GM12878 (cell line): ENCODE results near the gene CKS1B. TPM values are rescaled to one million over a fixed set of nuclear protein-coding genes. Genes with fewer than 3 reads are reported as not detected.

ENCODE experiments used
- BACH1 ChIP-seq: fragments of 450-650 bp; IDR thresholded peaks from 2 replicates; pipeline ENCODE4 v1.6.1; 2017; ENCODE audit warnings: mild to moderate bottlenecking, borderline replicate concordance
- CBFB ChIP-seq: IDR thresholded peaks from 2 replicates; pipeline ENCODE4 v1.6.1; 2016; ENCODE audit warnings: antibody characterized with exemption, low read depth
- CBX3 ChIP-seq: fragments of 200-600 bp; sonication (generic); IDR thresholded peaks from 2 replicates; pipeline ENCODE4 v1.6.1; 2016; ENCODE audit warnings: low read depth, borderline replicate concordance
- CHD4 ChIP-seq: fragments of 200-600 bp; sonication (generic); IDR thresholded peaks from 2 replicates; pipeline ENCODE4 v1.6.1; 2016; ENCODE audit warnings: mild to moderate bottlenecking
- CREM ChIP-seq: IDR thresholded peaks from 2 replicates; pipeline ENCODE4 v1.6.1; 2014; ENCODE audit warnings: antibody characterized with exemption, low read depth
- EGR1 ChIP-seq, 2 experiments: IDR thresholded peaks; 1 replicate in 1 of 2; 2 replicates in 1 of 2; pipeline ENCODE4 v1.6.1; 2011 to 2012; ENCODE audit warnings: low read depth in 2 of 2, low read length in 2 of 2, borderline replicate concordance in 1 of 2, mild to moderate bottlenecking in 1 of 2, moderate library complexity in 1 of 2
- ELK1 ChIP-seq: IDR thresholded peaks from 2 replicates; pipeline ENCODE4 v1.6.1; 2012; ENCODE audit warnings: low read depth, low read length, improper control_type of control experiment
- FOXK2 ChIP-seq: fragments of 450-650 bp; IDR thresholded peaks from 2 replicates; pipeline ENCODE4 v1.6.1; 2017; ENCODE audit warnings: mild to moderate bottlenecking, moderate library complexity
- GATAD2B ChIP-seq: fragments of 450-650 bp; conservative IDR thresholded peaks from 2 replicates; pipeline ENCODE4 v1.6.1; 2017; ENCODE audit warnings: low read depth, mild to moderate bottlenecking, moderate library complexity
- HDAC6 ChIP-seq: fragments of 200-600 bp; sonication (generic); IDR thresholded peaks from one replicate; pipeline ENCODE4 v1.8.0; 2017; ENCODE audit warnings: antibody characterized with exemption; ENCODE audit not compliant: unreplicated experiment
- IRF5 ChIP-seq: fragments of 450-650 bp; IDR thresholded peaks from 2 replicates; pipeline ENCODE4 v1.6.1; 2017; ENCODE audit warnings: borderline replicate concordance
- JUND ChIP-seq: IDR thresholded peaks from 2 replicates; pipeline ENCODE4 v1.6.1; 2012; ENCODE audit warnings: low read depth, mild to moderate bottlenecking, low read length, improper control_type of control experiment, moderate library complexity
- KLF5 ChIP-seq: fragments of 450-650 bp; IDR thresholded peaks from 2 replicates; pipeline ENCODE4 v1.6.1; 2014; ENCODE audit warnings: mild to moderate bottlenecking; ENCODE audit not compliant: partially characterized antibody
- LARP7 ChIP-seq: fragments of 450-650 bp; IDR thresholded peaks from 2 replicates; pipeline ENCODE4 v1.6.1; 2017; ENCODE audit warnings: mild to moderate bottlenecking
- MTA2 ChIP-seq: fragments of 450-650 bp; IDR thresholded peaks from 2 replicates; pipeline ENCODE4 v1.6.1; 2016; ENCODE audit warnings: low read depth, mild to moderate bottlenecking, moderate library complexity
- MTA3 ChIP-seq: IDR thresholded peaks from 2 replicates; pipeline ENCODE4 v1.6.1; 2012; ENCODE audit warnings: low read length, inconsistent platforms, borderline replicate concordance
- MXI1 ChIP-seq: fragments of 150-350 bp; IDR thresholded peaks from 2 replicates; pipeline ENCODE4 v1.6.1; 2011; ENCODE audit warnings: low read depth, mild to moderate bottlenecking, inconsistent platforms, low read length, improper control_type of control experiment
- NR2F1 ChIP-seq: fragments of 450-650 bp; conservative IDR thresholded peaks from 2 replicates; pipeline ENCODE4 v1.6.1; 2017; ENCODE audit warnings: mild to moderate bottlenecking
- RB1 ChIP-seq: fragments of 450-650 bp; formaldehyde crosslinking; IDR thresholded peaks from 2 replicates; pipeline ENCODE4 v1.6.1; 2017; ENCODE audit warnings: mild to moderate bottlenecking, borderline replicate concordance
- RCOR1 ChIP-seq: conservative IDR thresholded peaks from 2 replicates; pipeline ENCODE4 v1.6.1; 2012; ENCODE audit warnings: low read depth, low read length, improper control_type of control experiment
- SP1 ChIP-seq: IDR thresholded peaks from one replicate; pipeline ENCODE4 v1.6.1; 2011; ENCODE audit warnings: low read depth, low read length
- SUPT20H ChIP-seq: IDR thresholded peaks from 2 replicates; pipeline ENCODE4 v1.6.1; 2011; ENCODE audit warnings: low read depth, mild to moderate bottlenecking, low read length, moderate library complexity, borderline replicate concordance; ENCODE audit not compliant: control insufficient read depth
- WRNIP1 ChIP-seq: IDR thresholded peaks from 2 replicates; pipeline ENCODE4 v1.6.1; 2011; ENCODE audit warnings: low read depth, low read length, improper control_type of control experiment, borderline replicate concordance
- ZNF207 ChIP-seq: fragments of 450-650 bp; IDR thresholded peaks from 2 replicates; pipeline ENCODE4 v1.6.1; 2014; ENCODE audit warnings: antibody characterized with exemption, mild to moderate bottlenecking, borderline replicate concordance
- ZNF217 ChIP-seq: fragments of 450-650 bp; IDR thresholded peaks from 2 replicates; pipeline ENCODE4 v1.6.1; 2017; ENCODE audit warnings: antibody characterized with exemption, mild to moderate bottlenecking
- ZZZ3 ChIP-seq: IDR thresholded peaks from 2 replicates; pipeline ENCODE4 v1.6.1; 2011; ENCODE audit warnings: low read depth; ENCODE audit not compliant: control insufficient read depth, insufficient read length
- polyA plus RNA-seq, 11 experiments: library from polyadenylated mRNA; depleted of rRNA in 4 of 11; unstranded in 6 of 11; stranded (reverse) in 5 of 11; fragments of >200 nt; fragmentation: Nextera tagmentation in 4 of 11; fragmentation: Illumina TruSeq in 1 of 11; extraction: Ambion mirVana in 4 of 11; extraction: Trizol in 1 of 11; gene quantifications; 1 replicate in 1 of 11; 2 replicates in 10 of 11; pipeline versions ENCODE4 v1.2.1 to v1.2.3, GENCODE V29; 2011 to 2016; ENCODE audit warnings: inconsistent platforms in 2 of 11, missing spikeins in 2 of 11, low read depth in 1 of 11
- total RNA-seq, 4 experiments: library from RNA; depleted of rRNA in 3 of 4; stranded (reverse); fragments of >200 nt in 3 of 4; fragmentation: Illumina TruSeq in 1 of 4; extraction: Trizol in 1 of 4; gene quantifications; 2 replicates each; pipeline versions ENCODE4 v1.2.1 to v1.2.3, GENCODE V29; 2013 to 2021

Gene CKS1B
- total and polyA plus RNA-seq, 10 of the 15 experiments (the other 5 are each of a cell fraction or from before 2014, with no cell fraction given), result 125 to 608 (median 364) TPM

GRCh38 chr1:154975409-154976059 lies 1.1 kb downstream of the CKS1B start (continued):
- TF ChIP-seq IRF5, result no peak
- TF ChIP-seq EGR1 (IDR thresholded peaks at IDR 0.05; ENCODE audit: borderline replicate concordance in 1 of 2, low read depth in 2 of 2, low read length in 2 of 2), result peak in 1 of 2 experiments; percentile 74; a peak in 2 of 3 replicates
- no peak; the same call in 1 of the 2 replicates for TF ChIP-seq LARP7
- no peak for TF ChIP-seq SUPT20H
- TF ChIP-seq WRNIP1, result no peak
- TF ChIP-seq RB1, result no peak
- TF ChIP-seq SP1, result no peak
- no peak for TF ChIP-seq JUND
- TF ChIP-seq NR2F1, result peak; percentile 89
- TF ChIP-seq BACH1, result 0 out of 2 replicates have a peak, but pooled peaks have one; percentile 9
- TF ChIP-seq ZNF217, result no peak
- TF ChIP-seq MTA2, result no peak
- peak; percentile 56; the same call in 1 of the 2 replicates for TF ChIP-seq FOXK2
- TF ChIP-seq ELK1, result no peak
- TF ChIP-seq KLF5, result no peak
- no peak for TF ChIP-seq HDAC6
- peak; percentile 7; the same call in 1 of the 2 replicates for TF ChIP-seq CREM
- no peak for TF ChIP-seq MTA3
- peak; percentile 83; the same call in 1 of the 2 replicates for TF ChIP-seq MXI1
- 0 out of 2 replicates have a peak, but pooled peaks have one; percentile 22 for TF ChIP-seq GATAD2B
- TF ChIP-seq RCOR1, result no peak
- no peak for TF ChIP-seq CBFB
- no peak for TF ChIP-seq CHD4
- no peak for TF ChIP-seq ZNF207
- no peak for TF ChIP-seq CBX3
- no peak for TF ChIP-seq ZZZ3
